SH-SY5Y (cell line): ENCODE data around the gene DNAH5.

Experiments
- GATA2 ChIP-seq: IDR thresholded peaks from 2 replicates; pipeline ENCODE4 v1.6.1; 2011; ENCODE audit warnings: mild to moderate bottlenecking, low read depth, low read length
- GATA3 ChIP-seq: IDR thresholded peaks from 2 replicates; pipeline ENCODE4 v1.6.1; 2011; ENCODE audit warnings: low read depth, mild to moderate bottlenecking, low read length, moderate library complexity

DNA sequence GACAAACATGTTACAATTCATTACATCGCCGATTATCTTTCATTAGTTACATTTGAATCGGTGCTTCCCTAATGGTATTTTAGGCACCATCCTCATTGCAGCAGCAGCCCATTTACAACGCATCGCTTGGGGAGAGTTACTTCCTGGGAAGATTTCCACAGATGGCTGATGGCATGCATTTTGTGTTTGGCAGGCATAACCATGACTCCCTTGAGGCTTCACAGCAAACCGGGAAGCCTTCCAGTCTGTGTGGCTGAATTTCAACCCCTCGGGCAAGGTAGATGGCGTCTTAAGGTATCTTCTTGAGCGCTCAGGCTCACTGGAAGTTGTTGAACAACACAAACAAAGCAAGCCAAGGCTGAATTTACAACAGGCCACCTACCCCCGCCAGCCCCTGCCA, 1.6 kb upstream of the DNAH5 start:
- TF ChIP-seq GATA2 (no peak), GATA3 (no peak)
